Thoracic aorta endothelial cell (primary cell): ENCODE results near the gene PTN. TPM values are rescaled to one million over a fixed set of nuclear protein-coding genes. Genes with fewer than 3 reads are reported as not detected.

Source experiments
- small RNA-seq: library from RNA; depleted of rRNA; stranded (forward); fragments of <200 nt; gene quantifications from one replicate; pipeline ENCODE3, GENCODE V24; 2012
- total RNA-seq: library from RNA; depleted of rRNA; stranded (reverse); fragments of >200 nt; gene quantifications from 2 replicates; pipeline ENCODE4 v1.2.3, GENCODE V29; 2012

PTN gene, protein sequence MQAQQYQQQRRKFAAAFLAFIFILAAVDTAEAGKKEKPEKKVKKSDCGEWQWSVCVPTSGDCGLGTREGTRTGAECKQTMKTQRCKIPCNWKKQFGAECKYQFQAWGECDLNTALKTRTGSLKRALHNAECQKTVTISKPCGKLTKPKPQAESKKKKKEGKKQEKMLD
- 0.07 and 0.27 TPM in 2 replicates for total RNA-seq

DNA sequence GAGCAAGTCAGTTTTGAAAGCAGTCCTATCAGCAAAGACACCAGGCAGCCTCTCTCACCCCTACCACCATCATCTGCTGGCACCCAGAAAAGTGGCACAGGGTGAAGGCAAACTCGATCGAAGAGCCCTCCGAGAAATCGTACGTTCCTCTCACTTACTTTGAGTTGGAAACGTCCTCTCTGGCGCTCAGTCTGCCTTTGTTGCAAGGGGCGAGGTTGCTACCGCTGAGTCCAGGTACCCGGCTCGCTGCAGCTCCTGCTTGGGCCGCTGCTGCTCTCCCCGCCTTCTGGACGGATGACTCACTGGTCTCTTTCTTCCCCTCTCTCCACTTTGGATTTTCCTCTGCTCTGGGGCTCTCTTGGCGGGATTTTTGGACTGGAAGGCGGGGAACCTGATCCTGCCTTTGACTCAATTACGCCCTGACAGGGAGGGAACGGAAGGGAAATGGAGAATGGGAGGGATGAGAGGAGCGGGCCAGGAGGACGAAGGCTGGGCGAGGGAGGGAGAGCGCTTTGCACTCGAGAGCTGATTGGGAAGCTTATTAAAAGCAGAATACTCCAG lies at the start of gene PTN:
Gene PTN, minus strand, starts transcription at position 453 of the 561 bp plus-strand sequence. CDS start 88,760 bp downstream, outside the sequence.

Small RNA genes within 50 kb of the gene (small RNA-seq; reads per million reads assigned to genes)
- gene RF00136 = not detected
